ENCODE results near the gene COL7A1. TPM values are rescaled to one million over a fixed set of nuclear protein-coding genes. Genes with fewer than 3 reads are reported as not detected.

The COL7A1 gene
- total and polyA plus RNA-seq, 2 of the 13 experiments (the other 11 are each of a cell fraction or from before 2014, with no cell fraction given): 2.7 to 11.7 TPM

DNA sequence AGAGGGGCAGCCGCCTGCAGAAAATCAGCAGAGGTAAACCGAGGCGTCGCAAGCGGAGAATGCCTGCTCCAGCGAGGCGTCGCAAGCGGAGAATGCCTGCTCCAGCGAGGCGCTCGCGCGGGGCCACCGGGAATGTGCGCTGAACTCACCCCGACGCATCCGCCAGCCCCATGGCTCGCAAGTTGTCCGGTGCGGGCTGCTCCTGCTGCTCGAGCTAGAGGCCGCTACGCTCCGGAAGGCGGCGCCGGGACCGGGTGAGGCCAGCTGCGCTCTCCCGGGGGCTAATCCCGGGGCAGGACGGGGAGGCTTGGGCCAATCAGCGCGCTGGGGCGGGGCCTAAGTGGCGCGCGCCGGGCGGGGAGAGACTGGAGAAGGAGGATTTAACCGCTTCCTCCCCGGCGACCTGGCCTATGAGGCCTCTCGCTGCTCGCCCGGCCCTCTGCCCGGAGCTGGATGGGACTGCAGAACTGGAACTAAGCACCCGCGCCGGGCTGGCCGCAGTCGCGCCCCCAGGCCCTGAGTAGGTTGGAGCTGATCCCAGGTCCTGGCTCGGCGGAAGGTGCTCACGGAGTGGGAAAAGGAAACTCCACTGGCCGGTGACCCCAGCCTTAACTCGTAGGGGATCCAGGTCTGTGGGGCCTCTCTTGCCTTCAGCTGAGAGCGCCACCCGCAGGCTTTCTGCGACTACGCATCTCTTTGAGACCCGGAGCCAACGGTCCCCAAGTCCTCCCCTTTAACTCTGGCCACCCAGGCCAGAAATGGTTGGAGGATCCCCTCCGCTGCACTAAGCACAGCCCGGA lies 40.3 kb upstream of the COL7A1 start, which contains the start of gene SLC26A6 (continued):
- TF ChIP-seq, protein P1, sequence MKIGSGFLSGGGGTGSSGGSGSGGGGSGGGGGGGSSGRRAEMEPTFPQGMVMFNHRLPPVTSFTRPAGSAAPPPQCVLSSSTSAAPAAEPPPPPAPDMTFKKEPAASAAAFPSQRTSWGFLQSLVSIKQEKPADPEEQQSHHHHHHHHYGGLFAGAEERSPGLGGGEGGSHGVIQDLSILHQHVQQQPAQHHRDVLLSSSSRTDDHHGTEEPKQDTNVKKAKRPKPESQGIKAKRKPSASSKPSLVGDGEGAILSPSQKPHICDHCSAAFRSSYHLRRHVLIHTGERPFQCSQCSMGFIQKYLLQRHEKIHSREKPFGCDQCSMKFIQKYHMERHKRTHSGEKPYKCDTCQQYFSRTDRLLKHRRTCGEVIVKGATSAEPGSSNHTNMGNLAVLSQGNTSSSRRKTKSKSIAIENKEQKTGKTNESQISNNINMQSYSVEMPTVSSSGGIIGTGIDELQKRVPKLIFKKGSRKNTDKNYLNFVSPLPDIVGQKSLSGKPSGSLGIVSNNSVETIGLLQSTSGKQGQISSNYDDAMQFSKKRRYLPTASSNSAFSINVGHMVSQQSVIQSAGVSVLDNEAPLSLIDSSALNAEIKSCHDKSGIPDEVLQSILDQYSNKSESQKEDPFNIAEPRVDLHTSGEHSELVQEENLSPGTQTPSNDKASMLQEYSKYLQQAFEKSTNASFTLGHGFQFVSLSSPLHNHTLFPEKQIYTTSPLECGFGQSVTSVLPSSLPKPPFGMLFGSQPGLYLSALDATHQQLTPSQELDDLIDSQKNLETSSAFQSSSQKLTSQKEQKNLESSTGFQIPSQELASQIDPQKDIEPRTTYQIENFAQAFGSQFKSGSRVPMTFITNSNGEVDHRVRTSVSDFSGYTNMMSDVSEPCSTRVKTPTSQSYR (CRISPR knock-in tag; IDR thresholded peaks at IDR 0.05; ENCODE audit: borderline replicate concordance): peak; percentile 42; the same call in 1 of the 2 replicates
- TF ChIP-seq NR1H2 (CRISPR knock-in tag; IDR thresholded peaks at IDR 0.05; ENCODE audit: borderline replicate concordance, low read depth) (0 out of 2 replicates have a peak, but pooled peaks have one; percentile 78), TBX3 (IDR thresholded peaks at IDR 0.05; ENCODE audit: borderline replicate concordance) (0 out of 2 replicates have a peak, but pooled peaks have one; percentile 7), KDM4B (CRISPR knock-in tag; IDR thresholded peaks at IDR 0.05) (peak; percentile 95), TRIM24 (CRISPR knock-in tag; IDR thresholded peaks at IDR 0.05) (no peak), FOXM1 (CRISPR knock-in tag; IDR thresholded peaks at IDR 0.05) (no peak), KDM5B (CRISPR knock-in tag; IDR thresholded peaks at IDR 0.05; ENCODE audit: borderline replicate concordance) (peak; percentile 69; the same call in 1 of the 2 replicates), ZNF652 (CRISPR knock-in tag; IDR thresholded peaks at IDR 0.05; ENCODE audit: borderline replicate concordance, low read depth) (peak; percentile 98), SMARCE1 (IDR thresholded peaks at IDR 0.05; ENCODE audit: borderline replicate concordance) (no peak), ZNF607 (CRISPR knock-in tag; IDR thresholded peaks at IDR 0.05; ENCODE audit: borderline replicate concordance) (peak; percentile 66; the same call in 1 of the 2 replicates), YEATS4 (CRISPR knock-in tag; IDR thresholded peaks at IDR 0.05; ENCODE audit: borderline replicate concordance) (peak; percentile 57; the same call in 1 of the 2 replicates), TSC22D2 (CRISPR knock-in tag; IDR thresholded peaks at IDR 0.05; ENCODE audit: borderline replicate concordance) (no peak), BORCS8-MEF2B (CRISPR knock-in tag; IDR thresholded peaks at IDR 0.05) (peak; percentile 77; the same call in 1 of the 2 replicates), ZSCAN21 (CRISPR knock-in tag; IDR thresholded peaks at IDR 0.05; ENCODE audit: borderline replicate concordance) (peak; percentile 97), RBFOX2 (IDR thresholded peaks at IDR 0.05; ENCODE audit: low read depth, low read length) (peak; percentile 92), HNRNPK (IDR thresholded peaks at IDR 0.05; ENCODE audit: low read depth, low read length, poor library complexity, severe bottlenecking) (peak; percentile 86)
- TF ChIP-seq, protein P2, sequence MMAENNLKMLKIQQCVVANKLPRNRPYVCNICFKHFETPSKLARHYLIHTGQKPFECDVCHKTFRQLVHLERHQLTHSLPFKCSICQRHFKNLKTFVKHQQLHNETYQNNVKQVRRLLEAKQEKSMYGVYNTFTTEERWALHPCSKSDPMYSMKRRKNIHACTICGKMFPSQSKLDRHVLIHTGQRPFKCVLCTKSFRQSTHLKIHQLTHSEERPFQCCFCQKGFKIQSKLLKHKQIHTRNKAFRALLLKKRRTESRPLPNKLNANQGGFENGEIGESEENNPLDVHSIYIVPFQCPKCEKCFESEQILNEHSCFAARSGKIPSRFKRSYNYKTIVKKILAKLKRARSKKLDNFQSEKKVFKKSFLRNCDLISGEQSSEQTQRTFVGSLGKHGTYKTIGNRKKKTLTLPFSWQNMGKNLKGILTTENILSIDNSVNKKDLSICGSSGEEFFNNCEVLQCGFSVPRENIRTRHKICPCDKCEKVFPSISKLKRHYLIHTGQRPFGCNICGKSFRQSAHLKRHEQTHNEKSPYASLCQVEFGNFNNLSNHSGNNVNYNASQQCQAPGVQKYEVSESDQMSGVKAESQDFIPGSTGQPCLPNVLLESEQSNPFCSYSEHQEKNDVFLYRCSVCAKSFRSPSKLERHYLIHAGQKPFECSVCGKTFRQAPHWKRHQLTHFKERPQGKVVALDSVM (CRISPR knock-in tag; IDR thresholded peaks at IDR 0.05): peak; percentile 67
- TF ChIP-seq, protein P3, sequence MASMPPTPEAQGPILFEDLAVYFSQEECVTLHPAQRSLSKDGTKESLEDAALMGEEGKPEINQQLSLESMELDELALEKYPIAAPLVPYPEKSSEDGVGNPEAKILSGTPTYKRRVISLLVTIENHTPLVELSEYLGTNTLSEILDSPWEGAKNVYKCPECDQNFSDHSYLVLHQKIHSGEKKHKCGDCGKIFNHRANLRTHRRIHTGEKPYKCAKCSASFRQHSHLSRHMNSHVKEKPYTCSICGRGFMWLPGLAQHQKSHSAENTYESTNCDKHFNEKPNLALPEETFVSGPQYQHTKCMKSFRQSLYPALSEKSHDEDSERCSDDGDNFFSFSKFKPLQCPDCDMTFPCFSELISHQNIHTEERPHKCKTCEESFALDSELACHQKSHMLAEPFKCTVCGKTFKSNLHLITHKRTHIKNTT (CRISPR knock-in tag; IDR thresholded peaks at IDR 0.05): no peak
- TF ChIP-seq, protein P4, sequence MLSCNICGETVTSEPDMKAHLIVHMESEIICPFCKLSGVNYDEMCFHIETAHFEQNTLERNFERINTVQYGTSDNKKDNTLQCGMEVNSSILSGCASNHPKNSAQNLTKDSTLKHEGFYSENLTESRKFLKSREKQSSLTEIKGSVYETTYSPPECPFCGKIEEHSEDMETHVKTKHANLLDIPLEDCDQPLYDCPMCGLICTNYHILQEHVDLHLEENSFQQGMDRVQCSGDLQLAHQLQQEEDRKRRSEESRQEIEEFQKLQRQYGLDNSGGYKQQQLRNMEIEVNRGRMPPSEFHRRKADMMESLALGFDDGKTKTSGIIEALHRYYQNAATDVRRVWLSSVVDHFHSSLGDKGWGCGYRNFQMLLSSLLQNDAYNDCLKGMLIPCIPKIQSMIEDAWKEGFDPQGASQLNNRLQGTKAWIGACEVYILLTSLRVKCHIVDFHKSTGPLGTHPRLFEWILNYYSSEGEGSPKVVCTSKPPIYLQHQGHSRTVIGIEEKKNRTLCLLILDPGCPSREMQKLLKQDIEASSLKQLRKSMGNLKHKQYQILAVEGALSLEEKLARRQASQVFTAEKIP (CRISPR knock-in tag; IDR thresholded peaks at IDR 0.05; ENCODE audit: borderline replicate concordance): no peak
- TF ChIP-seq, protein P5, sequence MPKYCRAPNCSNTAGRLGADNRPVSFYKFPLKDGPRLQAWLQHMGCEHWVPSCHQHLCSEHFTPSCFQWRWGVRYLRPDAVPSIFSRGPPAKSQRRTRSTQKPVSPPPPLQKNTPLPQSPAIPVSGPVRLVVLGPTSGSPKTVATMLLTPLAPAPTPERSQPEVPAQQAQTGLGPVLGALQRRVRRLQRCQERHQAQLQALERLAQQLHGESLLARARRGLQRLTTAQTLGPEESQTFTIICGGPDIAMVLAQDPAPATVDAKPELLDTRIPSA (CRISPR knock-in tag; IDR thresholded peaks at IDR 0.05; ENCODE audit: borderline replicate concordance): peak; percentile 76; the same call in 1 of the 2 replicates

Data from HepG2 (cell line).